GM23248 (cell line): ENCODE measurements around the gene TPO. TPM values are rescaled to one million over a fixed set of nuclear protein-coding genes. Genes with fewer than 3 reads are reported as not detected.

ENCODE experiments used
- DNase-seq: peaks from one replicate; pipeline ENCODE4 v3.0.0-alpha.2; 2015
- H2AFZ ChIP-seq: fragments of 200-600 bp; sonication (generic); 2 replicates; pipeline ENCODE4 v1.6.1; 2016; ENCODE audit warnings: antibody characterized with exemption
- H3F3A ChIP-seq: fragments of 200-600 bp; sonication (generic); 2 replicates; pipeline ENCODE4 v1.6.1; 2016; ENCODE audit warnings: mild to moderate bottlenecking, antibody characterized with exemption, mixed run types; ENCODE audit not compliant: insufficient read depth
- H3K27ac ChIP-seq: fragments of 200-600 bp; sonication (generic); 2 replicates; pipeline ENCODE4 v1.5.1; 2016; ENCODE audit warnings: mild to moderate bottlenecking
- H3K27me3 ChIP-seq: fragments of 200-600 bp; sonication (generic); replicated peaks from 2 replicates; pipeline ENCODE4 v1.6.1; 2016; ENCODE audit warnings: mild to moderate bottlenecking; ENCODE audit not compliant: insufficient read depth
- H3K36me3 ChIP-seq: fragments of 200-600 bp; sonication (generic); 2 replicates; pipeline ENCODE4 v1.6.1; 2016; ENCODE audit warnings: low read depth, mild to moderate bottlenecking
- H3K4me1 ChIP-seq: fragments of 200-600 bp; sonication (generic); 2 replicates; pipeline ENCODE4 v1.6.1; 2016; ENCODE audit warnings: mild to moderate bottlenecking; ENCODE audit not compliant: insufficient read depth
- H3K4me2 ChIP-seq: fragments of 200-600 bp; sonication (generic); one replicate; pipeline ENCODE4 v1.6.1; 2016; ENCODE audit warnings: mild to moderate bottlenecking; ENCODE audit not compliant: unreplicated experiment
- H3K4me3 ChIP-seq: fragments of 200-600 bp; sonication (generic); 2 replicates; pipeline ENCODE4 v1.5.1; 2016; ENCODE audit warnings: mild to moderate bottlenecking
- H3K79me2 ChIP-seq: fragments of 200-600 bp; sonication (generic); 2 replicates; pipeline ENCODE4 v1.6.1; 2016; ENCODE audit warnings: mild to moderate bottlenecking; ENCODE audit not compliant: insufficient read depth
- H3K9ac ChIP-seq: fragments of 200-600 bp; sonication (generic); 2 replicates; pipeline ENCODE4 v1.6.1; 2016; ENCODE audit warnings: mild to moderate bottlenecking
- H3K9me2 ChIP-seq: fragments of 200-600 bp; sonication (generic); 2 replicates; pipeline ENCODE4 v1.6.1; 2016; ENCODE audit warnings: mixed run types, mild to moderate bottlenecking, moderate library complexity; ENCODE audit not compliant: insufficient read depth
- H3K9me3 ChIP-seq: fragments of 200-600 bp; sonication (generic); one replicate; pipeline ENCODE4 v1.6.1; 2017; ENCODE audit warnings: low read depth
- H4K20me1 ChIP-seq: fragments of 200-600 bp; sonication (generic); 2 replicates; pipeline ENCODE4 v1.6.0; 2016; ENCODE audit not compliant: insufficient read depth
- EZH2 ChIP-seq: fragments of 200-600 bp; sonication (generic); IDR thresholded peaks from 2 replicates; pipeline ENCODE4 v1.6.1; 2018; ENCODE audit warnings: antibody characterized with exemption, mild to moderate bottlenecking; ENCODE audit not compliant: insufficient read depth, poor library complexity, severe bottlenecking
- EZH2phosphoT487 ChIP-seq: fragments of 200-600 bp; sonication (generic); IDR thresholded peaks from 2 replicates; pipeline ENCODE4 v1.6.1; 2018; ENCODE audit warnings: antibody characterized with exemption, moderate library complexity, mild to moderate bottlenecking, low read depth; ENCODE audit not compliant: insufficient read depth
- WGBS, 2 experiments: methylation state at CpG; one replicate each; pipeline ENCODE4 v1.1.6; 2015 to 2017; ENCODE audit warnings: low lambda C conversion rate in 2 of 2, low coverage in 1 of 2; ENCODE audit errors: missing lambda C conversion rate in 2 of 2; 5-methylcytosine and 5-hydroxymethylcytosine counted together
- in situ Hi-C: fragments of 300-500 bp; cut with MboI; formaldehyde crosslinking; loops from 2 replicates; pipeline ENCODE4 v1.15.0; 2020
- polyA plus RNA-seq: library from polyadenylated mRNA; unstranded; fragments of >200 nt; fragmentation: Nextera tagmentation; extraction: Ambion mirVana; gene quantifications from 2 replicates; pipeline ENCODE4 v1.2.1, GENCODE V29; 2016
- total RNA-seq: library from RNA; depleted of rRNA; stranded (reverse); fragments of >200 nt; shearing (Covaris generic); gene quantifications from 2 replicates; pipeline ENCODE4 v1.2.3, GENCODE V29; 2014

TPO gene
- total and polyA plus RNA-seq, 2 experiments from 2014 or later = not detected

DNA sequence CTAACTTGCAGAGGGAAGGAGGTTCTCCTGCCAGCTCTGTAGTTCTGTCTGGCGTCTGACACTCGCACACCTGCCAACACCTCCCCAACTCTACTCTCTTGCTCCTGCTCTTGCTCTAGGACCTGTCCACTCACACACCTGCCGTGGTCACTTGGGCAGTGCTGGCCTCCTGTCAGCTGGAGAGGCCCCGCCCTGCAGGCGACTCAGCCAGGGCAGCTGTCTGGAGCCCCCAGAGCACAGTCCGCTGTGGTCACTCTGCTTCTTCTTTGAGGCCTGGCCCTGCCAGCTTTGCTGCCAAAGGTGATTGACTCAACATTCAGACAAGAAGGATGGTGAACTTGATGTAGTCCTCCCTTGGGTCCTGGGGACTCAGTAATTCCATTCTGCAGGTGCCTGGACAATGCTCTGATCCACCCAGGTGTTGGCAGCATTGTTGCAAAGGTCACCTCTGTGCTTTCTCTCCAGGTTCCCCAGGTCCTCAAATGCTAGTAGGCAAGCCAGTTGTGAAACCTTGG lies 18.7 kb downstream of the TPO start:
- H3K36me3 ChIP-seq = no peaks in the 10 kb centered on the region
- no peak overlapping the region for H3K9ac ChIP-seq
- no peaks in the 10 kb centered on the region for H3K79me2 ChIP-seq
- no peak overlapping the region for H3K4me2 ChIP-seq
- H3K4me1 ChIP-seq = no peaks in the 10 kb centered on the region
- H3K4me3 ChIP-seq = no peak overlapping the region
- 27 to 36% methylated on average over 6 of the region's 6 CpGs for WGBS, 2 experiments
- H3K27ac ChIP-seq = no peak overlapping the region
- H4K20me1 ChIP-seq = no peaks in the 10 kb centered on the region
- TF ChIP-seq EZH2 (no peak), EZH2phosphoT487 (no peak)
- H2AFZ ChIP-seq = no peak overlapping the region
- H3K27me3 ChIP-seq = no peaks in the 10 kb centered on the region
- in situ Hi-C loops = no loop called here
- H3K9me2 ChIP-seq = no peaks in the 10 kb centered on the region
- DNase-seq = no peak
- no peaks in the 10 kb centered on the region for H3K9me3 ChIP-seq
- no peaks in the 10 kb centered on the region for H3F3A ChIP-seq

DNA sequence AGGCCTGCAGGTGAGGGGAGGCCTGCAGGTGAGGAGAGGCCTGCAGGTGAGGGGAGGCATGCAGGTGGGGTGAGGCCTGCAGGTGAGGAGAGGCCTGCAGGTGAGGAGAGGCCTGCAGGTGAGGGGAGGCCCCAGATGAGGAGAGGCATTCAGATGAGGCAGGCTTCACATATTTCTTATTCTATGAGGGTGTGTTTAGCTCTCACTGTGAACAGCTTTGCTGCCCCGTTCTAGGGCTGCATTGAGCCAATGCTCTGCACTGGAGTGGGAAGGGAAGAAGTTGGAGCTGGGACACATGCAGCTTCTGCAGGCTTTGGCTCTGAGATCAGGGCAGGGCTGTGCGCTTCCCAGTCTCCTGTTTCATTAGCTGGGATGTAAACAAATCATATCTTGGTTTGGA lies 19.5 kb downstream of the TPO start:
- H3K9me3 ChIP-seq = no peaks in the 10 kb centered on the region
- no peak for DNase-seq
- in situ Hi-C loops = no loop called here
- no peak overlapping the region for H3K4me2 ChIP-seq
- no peaks in the 10 kb centered on the region for H3K9me2 ChIP-seq
- H3K79me2 ChIP-seq = no peaks in the 10 kb centered on the region
- no peaks in the 10 kb centered on the region for H3K4me1 ChIP-seq
- H3K4me3 ChIP-seq = no peak overlapping the region
- no peaks in the 10 kb centered on the region for H3K36me3 ChIP-seq
- no peak overlapping the region for H3K9ac ChIP-seq
- H4K20me1 ChIP-seq = no peaks in the 10 kb centered on the region
- no peak overlapping the region for H2AFZ ChIP-seq
- no peak overlapping the region for H3K27ac ChIP-seq
- 45 to 51% methylated on average over 2 of the region's 2 CpGs for WGBS, 2 experiments
- no peaks in the 10 kb centered on the region for H3F3A ChIP-seq
- no peak for TF ChIP-seq EZH2
- no peak for TF ChIP-seq EZH2phosphoT487
- no peaks in the 10 kb centered on the region for H3K27me3 ChIP-seq

GRCh38 chr2:1436369-1436768 lies 23.1 kb downstream of the TPO start:
- 35 to 47% methylated on average over 9 of the region's 9 CpGs for WGBS, 2 experiments
- H3K9me2 ChIP-seq = no peaks in the 10 kb centered on the region
- H3K27ac ChIP-seq = no peak overlapping the region
- H3K27me3 ChIP-seq = no peaks in the 10 kb centered on the region
- H3K9ac ChIP-seq = no peak overlapping the region
- no peaks in the 10 kb centered on the region for H3K4me1 ChIP-seq
- H3K9me3 ChIP-seq = no peaks in the 10 kb centered on the region
- no peaks in the 10 kb centered on the region for H3K79me2 ChIP-seq
- no peak overlapping the region for H3K4me3 ChIP-seq
- TF ChIP-seq EZH2phosphoT487 = no peak
- TF ChIP-seq EZH2 = no peak
- H3K36me3 ChIP-seq = no peaks in the 10 kb centered on the region
- H4K20me1 ChIP-seq = no peaks in the 10 kb centered on the region
- H3F3A ChIP-seq = no peaks in the 10 kb centered on the region
- no peak for DNase-seq
- no peak overlapping the region for H3K4me2 ChIP-seq
- in situ Hi-C loops = no loop called here
- no peak overlapping the region for H2AFZ ChIP-seq

- no peaks in the 10 kb centered on the region for H4K20me1 ChIP-seq
- H3K9me2 ChIP-seq = no peaks in the 10 kb centered on the region
- no peaks in the 10 kb centered on the region for H3K9me3 ChIP-seq
- no peaks in the 10 kb centered on the region for H3K4me1 ChIP-seq
- no peaks in the 10 kb centered on the region for H3K27me3 ChIP-seq
- no peaks in the 10 kb centered on the region for H3K36me3 ChIP-seq
- H2AFZ ChIP-seq = no peak overlapping the region
- in situ Hi-C loops = no loop called here
- no peak overlapping the region for H3K9ac ChIP-seq
- no peak for DNase-seq
- no peak overlapping the region for H3K4me3 ChIP-seq
- TF ChIP-seq EZH2phosphoT487 = no peak
- TF ChIP-seq EZH2 = no peak
- H3K4me2 ChIP-seq = no peak overlapping the region
- 42 to 46% methylated on average over 11 of the region's 11 CpGs for WGBS, 2 experiments
- H3K79me2 ChIP-seq = no peaks in the 10 kb centered on the region
- no peaks in the 10 kb centered on the region for H3F3A ChIP-seq
- H3K27ac ChIP-seq = no peak overlapping the region
These were observed 23.8 kb downstream of the TPO start for GRCh38 chr2:1437101-1437500.

- Histone ChIP-seq H3F3A (no peaks in the 10 kb centered on the region), H3K4me3 (no peak overlapping the region), H2AFZ (no peak overlapping the region), H3K9me3 (no peaks in the 10 kb centered on the region), H3K9ac (no peak overlapping the region), H4K20me1 (no peaks in the 10 kb centered on the region), H3K79me2 (no peaks in the 10 kb centered on the region), H3K36me3 (no peaks in the 10 kb centered on the region), H3K4me2 (no peak overlapping the region), H3K4me1 (no peaks in the 10 kb centered on the region), H3K27me3 (no peaks in the 10 kb centered on the region), H3K9me2 (no peaks in the 10 kb centered on the region), H3K27ac (no peak overlapping the region)
- TF ChIP-seq EZH2phosphoT487 = no peak
- no peak for TF ChIP-seq EZH2
- in situ Hi-C loops = no loop called here
- no peak for DNase-seq
- 54 to 69% methylated on average over 4 of the region's 4 CpGs for WGBS, 2 experiments
These were observed 24.3 kb downstream of the TPO start for GRCh38 chr2:1437537-1437936.
